GM18873 (cell line): ENCODE data around the gene APPBP2.
"Not testable (repeated sequence)": the region's sequence is repeated elsewhere in the genome, so short reads cannot be mapped to it uniquely, and the experiment has no call there.

Source experiments
- ATAC-seq: cut with Tn5 transposase; IDR thresholded peaks from one replicate; pipeline ENCODE4 v1.9.1; 2021; ENCODE audit warnings: mild to moderate bottlenecking, moderate library complexity, moderate number of reproducible peaks; ENCODE audit not compliant: unreplicated experiment, low FRiP score

Gene APPBP2

GRCh38 chr17:60534613-60535157, 8.6 kb upstream of the APPBP2 start:
- ATAC-seq = no peak

GRCh38 chr17:60534010-60534555, 8.0 kb upstream of the APPBP2 start:
- no peak for ATAC-seq

GRCh38 chr17:60529806-60530205, 3.8 kb upstream of the APPBP2 start:
- no peak for ATAC-seq

GRCh38 chr17:60528828-60529227, 2.8 kb upstream of the APPBP2 start:
- no peak for ATAC-seq

- ATAC-seq = no peak
Observed at GRCh38 chr17:60527701-60528100, 1.7 kb upstream of the APPBP2 start.

GRCh38 chr17:60526726-60527125, 684 bp upstream of the APPBP2 start:
- ATAC-seq = no peak

DNA sequence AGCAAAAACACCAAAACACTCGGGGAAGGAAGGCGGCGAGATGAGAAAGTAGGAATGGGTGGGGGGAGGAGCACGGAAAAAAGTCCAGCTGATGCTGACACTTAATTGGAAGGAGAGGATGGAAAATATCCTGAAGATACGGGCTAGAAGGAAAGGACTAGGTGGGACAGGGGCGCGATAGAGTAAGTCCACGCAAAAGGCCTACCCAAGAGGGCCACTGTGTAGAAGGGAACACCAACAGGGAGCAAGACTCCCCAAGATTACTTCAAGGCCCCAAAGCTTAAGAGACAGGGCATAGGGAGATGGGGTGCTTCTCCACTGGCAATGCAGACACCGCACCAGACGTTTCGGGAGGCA, 736 bp downstream of the APPBP2 start:
- no peak for ATAC-seq

DNA sequence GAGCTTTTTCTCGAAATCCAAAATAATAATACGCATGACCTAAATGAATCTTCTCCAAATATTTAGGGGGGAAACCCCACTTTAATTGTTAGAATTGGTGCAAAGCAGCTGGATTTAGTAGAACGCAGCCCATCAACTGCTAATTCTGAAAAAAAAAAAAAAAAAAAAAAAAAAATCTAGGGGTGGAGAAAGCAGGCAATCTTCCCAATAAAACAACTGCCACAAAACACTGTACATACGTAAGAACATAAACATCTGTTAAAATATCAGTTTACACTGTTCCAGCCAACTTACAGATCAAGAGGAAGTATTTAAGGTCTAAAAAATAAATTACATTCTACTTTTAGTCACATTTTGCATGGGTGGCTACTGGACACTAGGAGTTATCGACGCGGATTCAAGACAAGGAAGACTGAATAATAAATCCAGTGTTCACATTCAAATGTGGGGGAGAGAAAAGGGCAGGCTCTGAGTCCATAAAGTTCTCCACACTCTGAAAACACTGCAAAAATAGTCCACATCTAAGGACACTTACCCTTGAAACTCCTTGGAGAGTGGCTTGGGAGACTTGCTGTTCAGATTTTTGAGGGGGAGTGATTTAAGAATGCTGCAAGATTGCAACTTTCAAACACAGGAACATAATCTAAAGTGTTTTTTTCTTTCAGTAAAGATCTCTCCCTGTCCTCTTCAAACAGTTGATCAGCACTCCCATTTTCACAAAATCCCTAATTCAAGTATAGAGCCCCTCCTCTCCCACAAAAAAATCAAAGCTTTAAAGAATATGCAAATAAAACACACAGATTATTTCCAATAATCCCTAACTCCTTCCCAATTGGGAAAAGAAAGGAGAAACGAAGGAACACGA, 1.3 kb downstream of the APPBP2 start:
- ATAC-seq = no peak

GRCh38 chr17:60523822-60524221, 2.2 kb downstream of the APPBP2 start:
- no peak for ATAC-seq

DNA sequence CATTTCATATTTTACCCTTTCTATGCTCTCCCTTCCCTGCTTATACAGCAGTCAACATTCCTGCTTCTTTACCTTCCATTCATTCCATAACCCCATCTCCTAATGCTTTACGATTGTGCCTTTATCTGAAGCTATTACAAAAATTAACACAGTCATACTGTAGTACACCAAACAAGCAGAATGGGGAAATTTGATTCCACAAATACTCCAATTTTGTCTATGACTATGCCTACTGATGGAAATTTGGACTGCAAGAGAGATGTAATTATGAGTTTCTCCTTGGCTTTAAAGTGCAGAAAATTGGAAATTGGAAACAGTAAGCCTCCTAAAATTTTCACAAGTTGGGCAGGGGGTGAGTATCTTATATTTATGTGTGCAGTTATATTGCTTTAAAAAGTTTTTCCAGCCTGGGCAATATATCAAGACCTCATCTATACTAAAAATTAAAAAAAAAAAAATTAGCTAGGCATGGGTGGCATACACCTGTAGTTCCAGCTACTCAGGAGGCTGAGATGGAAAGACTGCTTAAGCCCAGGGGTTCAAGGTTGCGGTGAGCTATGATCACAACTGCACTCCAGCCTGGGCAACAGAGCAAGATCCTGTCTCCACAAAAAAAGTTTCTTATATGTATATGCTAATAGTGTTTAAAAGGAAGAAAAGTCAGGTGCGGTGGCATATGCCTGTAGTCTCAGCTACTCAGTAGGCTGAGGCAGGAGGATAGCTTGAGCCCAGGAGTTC, 3.0 kb downstream of the APPBP2 start:
- ATAC-seq = no peak

GRCh38 chr17:60519795-60520194, 6.2 kb downstream of the APPBP2 start:
- ATAC-seq = no peak

GRCh38 chr17:60515683-60516082, 10.4 kb downstream of the APPBP2 start:
- not testable (repeated sequence) for ATAC-seq

- not testable (repeated sequence) for ATAC-seq
Observed at GRCh38 chr17:60515199-60515598, 10.8 kb downstream of the APPBP2 start.

DNA sequence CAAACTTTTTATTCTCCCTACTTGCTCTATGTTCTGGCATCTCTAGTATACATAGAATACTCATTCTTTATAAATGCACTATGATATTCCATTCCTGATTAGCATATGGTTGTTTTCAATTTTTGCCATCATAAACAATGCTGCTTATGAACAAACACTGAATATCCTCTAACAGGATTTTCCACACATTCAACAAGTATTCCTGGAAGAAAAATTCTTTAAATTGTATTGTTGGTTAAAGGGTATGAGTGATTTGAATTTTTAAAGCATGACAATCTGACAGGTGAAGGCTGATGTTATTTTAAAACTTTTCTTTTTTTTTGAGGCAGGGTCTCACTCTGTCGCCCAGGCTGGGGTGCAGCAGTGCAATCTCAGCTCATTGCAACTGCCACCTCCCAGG, 11.5 kb downstream of the APPBP2 start:
- no peak for ATAC-seq

- no peak for ATAC-seq
Observed at GRCh38 chr17:60514053-60514452, 12.0 kb downstream of the APPBP2 start.

DNA sequence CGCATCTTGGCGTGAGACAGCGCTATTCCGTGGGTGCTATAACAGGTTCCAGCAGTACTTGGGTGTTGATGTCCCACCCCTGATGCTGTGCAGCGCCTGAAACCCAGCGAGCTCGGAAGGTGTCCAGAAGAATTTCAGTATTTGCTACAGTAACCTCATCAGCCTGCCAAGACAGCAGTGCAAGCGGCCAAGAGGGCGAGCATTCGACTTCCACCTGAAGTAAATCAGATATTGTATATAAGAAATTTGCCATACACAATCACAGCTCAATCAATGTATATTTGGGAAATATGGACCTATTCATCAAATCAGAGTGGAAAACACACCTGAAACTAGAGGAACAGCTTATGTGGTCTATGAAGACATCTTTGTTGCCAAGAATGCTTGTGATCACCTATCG, 13.0 kb downstream of the APPBP2 start:
- ATAC-seq = no peak

GRCh38 chr17:60510723-60511122, 15.3 kb downstream of the APPBP2 start:
- no peak for ATAC-seq

DNA sequence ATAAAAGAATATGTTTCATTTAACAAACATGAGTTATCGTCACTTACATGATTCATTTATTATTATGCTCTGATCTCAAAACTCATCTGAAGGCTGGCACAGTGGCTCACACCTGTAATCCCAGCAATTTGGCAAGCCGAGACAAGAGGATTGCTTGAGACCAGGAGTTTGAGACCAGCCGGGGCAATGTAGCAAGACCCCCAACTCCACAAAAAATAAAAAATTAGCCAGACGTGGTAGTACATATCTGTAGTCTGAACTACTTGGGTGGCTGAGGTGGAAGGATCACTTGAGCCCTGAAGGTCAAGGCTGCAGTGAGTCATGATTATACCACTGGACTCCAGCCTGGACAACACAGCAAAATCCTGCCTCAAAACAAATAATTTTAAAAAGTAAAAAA, 16.0 kb downstream of the APPBP2 start:
- no peak for ATAC-seq

DNA sequence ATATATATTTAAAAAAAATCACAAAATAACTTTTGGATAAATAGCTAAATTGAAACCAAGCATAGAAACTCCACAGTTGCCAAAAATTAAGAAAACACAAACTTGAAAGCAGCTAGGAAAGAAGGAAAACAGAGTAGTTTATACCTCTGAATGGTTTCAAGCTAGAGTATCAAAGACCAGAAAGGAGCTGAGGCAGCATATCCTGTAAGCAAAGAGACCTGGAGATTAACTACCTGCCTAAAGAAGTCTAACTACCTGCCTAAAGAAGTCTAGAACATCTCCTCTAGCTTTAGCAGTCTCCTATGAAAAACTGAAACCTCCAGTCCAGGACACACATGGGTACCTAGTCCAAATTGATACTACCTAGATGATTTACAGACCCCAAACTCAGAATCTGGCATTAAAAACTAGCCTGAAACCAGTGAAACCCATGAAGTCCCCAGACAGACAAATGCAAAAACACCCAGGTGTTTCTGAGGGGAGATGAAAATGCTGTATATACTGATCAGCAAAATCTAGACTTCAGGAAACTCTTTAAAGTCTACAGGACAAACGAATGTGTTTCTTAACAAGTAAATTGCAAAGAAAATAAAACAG, 17.6 kb downstream of the APPBP2 start:
- no peak for ATAC-seq

DNA sequence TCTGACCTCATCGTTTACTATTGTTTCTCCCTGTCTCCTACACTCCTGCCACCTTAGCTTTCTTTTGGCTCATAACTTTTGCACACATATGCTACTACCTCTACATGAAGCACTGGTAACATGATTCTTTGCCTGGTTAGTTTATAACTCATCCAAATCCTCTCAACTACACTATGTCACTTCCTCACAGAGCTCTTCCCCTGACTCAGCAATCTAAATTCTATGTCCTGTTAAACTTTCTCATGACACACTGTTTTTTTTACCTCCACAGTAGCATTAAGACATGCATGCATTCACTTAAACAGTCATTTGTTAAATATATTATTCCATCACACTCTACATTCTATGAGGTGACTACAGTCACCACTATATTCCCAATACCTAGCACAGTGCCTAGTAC, 19.7 kb downstream of the APPBP2 start:
- no peak for ATAC-seq

DNA sequence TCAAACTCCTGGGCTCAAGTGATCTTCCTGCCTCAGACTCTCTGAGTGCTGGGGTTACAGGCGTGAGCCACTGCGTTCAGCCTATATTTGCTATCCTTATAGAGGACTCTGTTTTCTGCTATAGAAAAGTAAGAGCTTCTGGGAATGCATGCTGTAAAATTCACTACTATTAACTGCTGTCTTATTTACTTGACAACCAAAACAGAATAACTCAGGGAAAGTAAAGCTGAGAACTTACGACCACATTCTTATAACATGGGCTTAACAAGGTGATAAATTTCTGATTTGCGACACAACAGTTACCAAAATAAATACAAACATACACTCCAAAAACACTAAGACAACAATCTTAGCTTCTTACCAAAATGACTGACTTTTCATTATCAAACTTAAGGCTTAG, 23.9 kb downstream of the APPBP2 start:
- no peak for ATAC-seq
